ENCODE results near the gene PCDHA1. TPM values are rescaled to one million over a fixed set of nuclear protein-coding genes. Genes with fewer than 3 reads are reported as not detected.

Gene PCDHA1
- total RNA-seq, 1 experiment from 2014 or later, result not detected

GRCh38 chr5:140965905-140966292 is 180.0 kb downstream of the PCDHA1 start:
- CTCF ChIA-PET, result interaction anchor here (0.7 to 1.2 kb wide), 2 partner anchors 52 to 74 kb away, joined by 3 to 6 read pairs; no protein-coding TSS in a partner anchor
- DNase-seq (ENCODE audit: low read depth, low spot score), result no peak
- H3K9me2 ChIP-seq (ENCODE audit: insufficient read depth), result no peaks in the 10 kb centered on the region
- peak; percentile 58 for ATAC-seq
- TF ChIP-seq, protein P1, sequence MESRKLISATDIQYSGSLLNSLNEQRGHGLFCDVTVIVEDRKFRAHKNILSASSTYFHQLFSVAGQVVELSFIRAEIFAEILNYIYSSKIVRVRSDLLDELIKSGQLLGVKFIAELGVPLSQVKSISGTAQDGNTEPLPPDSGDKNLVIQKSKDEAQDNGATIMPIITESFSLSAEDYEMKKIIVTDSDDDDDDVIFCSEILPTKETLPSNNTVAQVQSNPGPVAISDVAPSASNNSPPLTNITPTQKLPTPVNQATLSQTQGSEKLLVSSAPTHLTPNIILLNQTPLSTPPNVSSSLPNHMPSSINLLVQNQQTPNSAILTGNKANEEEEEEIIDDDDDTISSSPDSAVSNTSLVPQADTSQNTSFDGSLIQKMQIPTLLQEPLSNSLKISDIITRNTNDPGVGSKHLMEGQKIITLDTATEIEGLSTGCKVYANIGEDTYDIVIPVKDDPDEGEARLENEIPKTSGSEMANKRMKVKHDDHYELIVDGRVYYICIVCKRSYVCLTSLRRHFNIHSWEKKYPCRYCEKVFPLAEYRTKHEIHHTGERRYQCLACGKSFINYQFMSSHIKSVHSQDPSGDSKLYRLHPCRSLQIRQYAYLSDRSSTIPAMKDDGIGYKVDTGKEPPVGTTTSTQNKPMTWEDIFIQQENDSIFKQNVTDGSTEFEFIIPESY (IDR thresholded peaks at IDR 0.05; ENCODE audit: extremely low read depth, insufficient replicate concordance, low read length), result no peak
- TF ChIP-seq CEBPB (IDR thresholded peaks at IDR 0.05; ENCODE audit: low read depth), result no peak
- TF ChIP-seq CBX3 (IDR thresholded peaks at IDR 0.05; ENCODE audit: low read depth), result no peak
- TF ChIP-seq TCF7L2 (IDR thresholded peaks at IDR 0.05; ENCODE audit: borderline replicate concordance, extremely low read depth, insufficient read depth, insufficient read length), result no peak
- no peak for TF ChIP-seq MAX (IDR thresholded peaks at IDR 0.05)
- no peak for TF ChIP-seq SP1 (IDR thresholded peaks at IDR 0.05; ENCODE audit: low read depth)
- no peak for TF ChIP-seq EGR1 (IDR thresholded peaks at IDR 0.05; ENCODE audit: low read depth)
- no peak for TF ChIP-seq EZH2phosphoT487 (IDR thresholded peaks at IDR 0.05; ENCODE audit: borderline replicate concordance)
- no peak for TF ChIP-seq ZFX (IDR thresholded peaks at IDR 0.05)
- TF ChIP-seq, protein P2, sequence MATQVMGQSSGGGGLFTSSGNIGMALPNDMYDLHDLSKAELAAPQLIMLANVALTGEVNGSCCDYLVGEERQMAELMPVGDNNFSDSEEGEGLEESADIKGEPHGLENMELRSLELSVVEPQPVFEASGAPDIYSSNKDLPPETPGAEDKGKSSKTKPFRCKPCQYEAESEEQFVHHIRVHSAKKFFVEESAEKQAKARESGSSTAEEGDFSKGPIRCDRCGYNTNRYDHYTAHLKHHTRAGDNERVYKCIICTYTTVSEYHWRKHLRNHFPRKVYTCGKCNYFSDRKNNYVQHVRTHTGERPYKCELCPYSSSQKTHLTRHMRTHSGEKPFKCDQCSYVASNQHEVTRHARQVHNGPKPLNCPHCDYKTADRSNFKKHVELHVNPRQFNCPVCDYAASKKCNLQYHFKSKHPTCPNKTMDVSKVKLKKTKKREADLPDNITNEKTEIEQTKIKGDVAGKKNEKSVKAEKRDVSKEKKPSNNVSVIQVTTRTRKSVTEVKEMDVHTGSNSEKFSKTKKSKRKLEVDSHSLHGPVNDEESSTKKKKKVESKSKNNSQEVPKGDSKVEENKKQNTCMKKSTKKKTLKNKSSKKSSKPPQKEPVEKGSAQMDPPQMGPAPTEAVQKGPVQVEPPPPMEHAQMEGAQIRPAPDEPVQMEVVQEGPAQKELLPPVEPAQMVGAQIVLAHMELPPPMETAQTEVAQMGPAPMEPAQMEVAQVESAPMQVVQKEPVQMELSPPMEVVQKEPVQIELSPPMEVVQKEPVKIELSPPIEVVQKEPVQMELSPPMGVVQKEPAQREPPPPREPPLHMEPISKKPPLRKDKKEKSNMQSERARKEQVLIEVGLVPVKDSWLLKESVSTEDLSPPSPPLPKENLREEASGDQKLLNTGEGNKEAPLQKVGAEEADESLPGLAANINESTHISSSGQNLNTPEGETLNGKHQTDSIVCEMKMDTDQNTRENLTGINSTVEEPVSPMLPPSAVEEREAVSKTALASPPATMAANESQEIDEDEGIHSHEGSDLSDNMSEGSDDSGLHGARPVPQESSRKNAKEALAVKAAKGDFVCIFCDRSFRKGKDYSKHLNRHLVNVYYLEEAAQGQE (IDR thresholded peaks at IDR 0.05; ENCODE audit: low read depth), result no peak
- TF ChIP-seq, protein P3, sequence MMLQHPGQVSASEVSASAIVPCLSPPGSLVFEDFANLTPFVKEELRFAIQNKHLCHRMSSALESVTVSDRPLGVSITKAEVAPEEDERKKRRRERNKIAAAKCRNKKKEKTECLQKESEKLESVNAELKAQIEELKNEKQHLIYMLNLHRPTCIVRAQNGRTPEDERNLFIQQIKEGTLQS (IDR thresholded peaks at IDR 0.05), result no peak
- TF ChIP-seq, protein P4, sequence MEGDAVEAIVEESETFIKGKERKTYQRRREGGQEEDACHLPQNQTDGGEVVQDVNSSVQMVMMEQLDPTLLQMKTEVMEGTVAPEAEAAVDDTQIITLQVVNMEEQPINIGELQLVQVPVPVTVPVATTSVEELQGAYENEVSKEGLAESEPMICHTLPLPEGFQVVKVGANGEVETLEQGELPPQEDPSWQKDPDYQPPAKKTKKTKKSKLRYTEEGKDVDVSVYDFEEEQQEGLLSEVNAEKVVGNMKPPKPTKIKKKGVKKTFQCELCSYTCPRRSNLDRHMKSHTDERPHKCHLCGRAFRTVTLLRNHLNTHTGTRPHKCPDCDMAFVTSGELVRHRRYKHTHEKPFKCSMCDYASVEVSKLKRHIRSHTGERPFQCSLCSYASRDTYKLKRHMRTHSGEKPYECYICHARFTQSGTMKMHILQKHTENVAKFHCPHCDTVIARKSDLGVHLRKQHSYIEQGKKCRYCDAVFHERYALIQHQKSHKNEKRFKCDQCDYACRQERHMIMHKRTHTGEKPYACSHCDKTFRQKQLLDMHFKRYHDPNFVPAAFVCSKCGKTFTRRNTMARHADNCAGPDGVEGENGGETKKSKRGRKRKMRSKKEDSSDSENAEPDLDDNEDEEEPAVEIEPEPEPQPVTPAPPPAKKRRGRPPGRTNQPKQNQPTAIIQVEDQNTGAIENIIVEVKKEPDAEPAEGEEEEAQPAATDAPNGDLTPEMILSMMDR (IDR thresholded peaks at IDR 0.05 in 2 of 3, conservative IDR thresholded peaks at IDR 0.05 in 1 of 3; ENCODE audit: borderline replicate concordance in 1 of 3, insufficient read depth in 1 of 3, low read depth in 2 of 3, low read length in 2 of 3), result no peak
- no peak for TF ChIP-seq YY1 (IDR thresholded peaks at IDR 0.05; ENCODE audit: extremely low read depth, insufficient replicate concordance, low read depth, low read length)
- TF ChIP-seq FOSL1 (IDR thresholded peaks at IDR 0.05; ENCODE audit: low read depth), result no peak
- no peak for TF ChIP-seq RAD21 (IDR thresholded peaks at IDR 0.05; ENCODE audit: low read depth)
- intact Hi-C loops (cut with micrococcal nuclease), result loop anchor here (5.0 kb wide), 1 partner anchor 39 kb away; the partner anchor contains the start of gene PCDHAC1
- POLR2A ChIA-PET, result interaction anchor here (1.8 kb wide), 1 partner anchor 38 kb away, joined by 6 read pairs; no protein-coding TSS in a partner anchor
- H3K4me3 ChIP-seq (replicated peaks in 1 of 2; ENCODE audit: low read depth in 1 of 2, low read length in 2 of 2), result peak overlapping the region; percentile 58 to 65
- H3K9me3 ChIP-seq (ENCODE audit: control insufficient read depth in 1 of 2, insufficient read depth in 1 of 2, low read depth in 1 of 2, low read length in 2 of 2), result no peaks in the 10 kb centered on the region
- no peaks in the 10 kb centered on the region for H3K36me3 ChIP-seq (ENCODE audit: control insufficient read depth in 1 of 2, insufficient read depth in 2 of 2, low read length in 2 of 2)
- peaks cover 9 to 19% of the 10 kb centered on the region in 2 experiments; a peak in 3 of 4 replicates for H3K4me1 ChIP-seq (ENCODE audit: control insufficient read depth in 1 of 2, insufficient read depth in 2 of 2, low read length in 2 of 2)
- no TSS peak for BruUV-seq (replicated peaks)
- H3K9ac ChIP-seq (ENCODE audit: low read length), result peak overlapping the region; percentile 59
- RAD21 ChIA-PET (ENCODE audit: low non-redundant PET in 1 of 2, low total read pairs in 2 of 2, uncharacterized antibody in 2 of 2, unreplicated experiment in 2 of 2), result no interaction called here
- peak overlapping the region; percentile 91 for H2AFZ ChIP-seq (ENCODE audit: low read depth, low read length, poor library complexity, severe bottlenecking)
- H3K27me3 ChIP-seq (ENCODE audit: insufficient read depth, low read length), result no peaks in the 10 kb centered on the region
- H3K79me2 ChIP-seq (ENCODE audit: insufficient read depth, low read length), result no peaks in the 10 kb centered on the region
- peak overlapping the region; percentile 47; the same call in 1 of the 2 replicates for H3K27ac ChIP-seq (ENCODE audit: low read depth, low read length)
- H4K20me1 ChIP-seq (ENCODE audit: insufficient read depth), result no peaks in the 10 kb centered on the region
- H3K4me2 ChIP-seq (ENCODE audit: low read length), result peak overlapping the region; percentile 90

All from HCT116 (cell line).